H1 (cell line): ENCODE measurements around the gene TMEM129.

Experiments used
- CHD2 ChIP-seq: IDR thresholded peaks from 2 replicates; pipeline ENCODE4 v1.6.1; 2012; ENCODE audit warnings: low read length, improper control_type of control experiment
- CTCF ChIP-seq, 3 experiments: IDR thresholded peaks; 1 replicate in 2 of 3; 2 replicates in 1 of 3; pipeline versions ENCODE4 v1.5.1 to v1.6.1; 2011; ENCODE audit warnings: low read length in 3 of 3, mild to moderate bottlenecking in 3 of 3, inconsistent platforms in 2 of 3, low read depth in 1 of 3, moderate library complexity in 1 of 3; ENCODE audit not compliant: insufficient read depth in 1 of 3; ENCODE audit errors: control extremely low read depth in 1 of 3
- EZH2 ChIP-seq: fragments of 200-600 bp; sonication (generic); IDR thresholded peaks from 2 replicates; pipeline ENCODE4 v1.7.1; 2012; ENCODE audit warnings: low read depth, mild to moderate bottlenecking, moderate library complexity, low read length, inconsistent platforms; ENCODE audit not compliant: severe bottlenecking
- HDAC6 ChIP-seq: IDR thresholded peaks from one replicate; pipeline ENCODE4 v1.7.1; 2012; ENCODE audit warnings: low read depth, mild to moderate bottlenecking, inconsistent platforms, low read length, moderate library complexity
- JUN ChIP-seq: IDR thresholded peaks from 2 replicates; pipeline ENCODE4 v1.6.1; 2011; ENCODE audit warnings: low read depth, mild to moderate bottlenecking, improper control_type of control experiment, low read length
- KDM4A ChIP-seq: IDR thresholded peaks from one replicate; pipeline ENCODE4 v1.7.1; 2012; ENCODE audit warnings: low read depth, mild to moderate bottlenecking, moderate library complexity, low read length, inconsistent platforms; ENCODE audit not compliant: severe bottlenecking
- MAX ChIP-seq: IDR thresholded peaks from 2 replicates; pipeline ENCODE4 v1.6.1; 2012; ENCODE audit warnings: inconsistent platforms
- POLR2A ChIP-seq, 2 experiments: IDR thresholded peaks; 1 replicate in 1 of 2; 2 replicates in 1 of 2; pipeline ENCODE4 v1.6.1; 2011; ENCODE audit warnings: low read depth in 2 of 2, low read length in 2 of 2, mild to moderate bottlenecking in 2 of 2; ENCODE audit errors: control extremely low read depth in 1 of 2
- POLR2AphosphoS5 ChIP-seq: IDR thresholded peaks from 2 replicates; pipeline ENCODE4 v1.6.1; 2011; ENCODE audit warnings: low read depth, low read length
- RAD21 ChIP-seq, 2 experiments: IDR thresholded peaks in 1 of 2; conservative IDR thresholded peaks in 1 of 2; 2 replicates each; pipeline ENCODE4 v1.6.1; 2011; ENCODE audit warnings: low read depth in 2 of 2, low read length in 2 of 2, improper control_type of control experiment in 1 of 2, inconsistent platforms in 1 of 2, mild to moderate bottlenecking in 1 of 2, moderate library complexity in 1 of 2
- RXRA ChIP-seq: IDR thresholded peaks from 2 replicates; pipeline ENCODE4 v1.6.1; 2011; ENCODE audit warnings: low read depth, mild to moderate bottlenecking, low read length, moderate library complexity; ENCODE audit not compliant: insufficient read depth
- SUZ12 ChIP-seq: fragments of 200-600 bp; sonication (generic); IDR thresholded peaks from 2 replicates; pipeline ENCODE4 v1.6.1; 2012; ENCODE audit warnings: mild to moderate bottlenecking, inconsistent platforms, low read length, moderate library complexity, mixed read lengths
- USF2 ChIP-seq: IDR thresholded peaks from 2 replicates; pipeline ENCODE4 v1.6.1; 2011; ENCODE audit warnings: low read length, improper control_type of control experiment

- TF ChIP-seq CTCF (IDR thresholded peaks at IDR 0.05; ENCODE audit: control extremely low read depth in 1 of 3, insufficient read depth in 1 of 3, low read depth in 1 of 3, low read length in 3 of 3) (no peak), POLR2AphosphoS5 (no peak), EZH2 (no peak), SUZ12 (no peak), RAD21 (IDR thresholded peaks at IDR 0.05 in 1 of 2, conservative IDR thresholded peaks at IDR 0.05 in 1 of 2; ENCODE audit: low read depth in 2 of 2, low read length in 2 of 2) (no peak), MAX (no peak), JUN (no peak), USF2 (no peak), RXRA (no peak), POLR2A (IDR thresholded peaks at IDR 0.05; ENCODE audit: control extremely low read depth in 1 of 2, low read depth in 2 of 2, low read length in 2 of 2) (no peak), HDAC6 (no peak), CHD2 (no peak), KDM4A (no peak)
Observed at GRCh38 chr4:1763070-1763549, 42.0 kb upstream of the TMEM129 start.
